WERI-Rb-1 (cell line): ENCODE results near the gene MGLL.
A peak's percentile ranks its signal among the peaks of the same experiment; 100 is the strongest.

ENCODE experiments used
- DNase-seq: peaks from one replicate; pipeline ENCODE4 v3.0.0-alpha.2; 2020
- H3K27ac ChIP-seq: fragments of 250-450 bp; sonication (Bioruptor Pico); 2 replicates; pipeline ENCODE4 v1.5.1; 2020; ENCODE audit warnings: mild to moderate bottlenecking, moderate library complexity
- H3K27me3 ChIP-seq: fragments of 250-450 bp; sonication (Bioruptor Pico); 2 replicates; pipeline ENCODE4 v1.5.1; 2021; ENCODE audit warnings: mild to moderate bottlenecking, low read depth, moderate library complexity; ENCODE audit not compliant: insufficient read depth, severe bottlenecking
- H3K36me3 ChIP-seq: fragments of 250-450 bp; sonication (Bioruptor Pico); 2 replicates; pipeline ENCODE4 v1.5.1; 2020; ENCODE audit warnings: mild to moderate bottlenecking, moderate library complexity
- H3K4me3 ChIP-seq: 2 replicates; pipeline ENCODE4 v1.5.1; 2011; ENCODE audit warnings: low read depth, mild to moderate bottlenecking, control low read depth, low read length
- H3K9me3 ChIP-seq: fragments of 250-450 bp; sonication (Bioruptor Pico); 2 replicates; pipeline ENCODE4 v1.5.1; 2021; ENCODE audit warnings: mild to moderate bottlenecking, moderate library complexity; ENCODE audit not compliant: severe bottlenecking
- CTCF ChIP-seq: IDR thresholded peaks from 2 replicates; pipeline ENCODE4 v1.5.1; 2011; ENCODE audit warnings: low read depth, mild to moderate bottlenecking, control low read depth, inconsistent platforms, low read length

Gene MGLL

GRCh38 chr3:127820221-127820825, 2.0 kb downstream of the MGLL start:
- DNase-seq, result peak; percentile 15
- H3K36me3 ChIP-seq, result no peaks in the 10 kb centered on the region
- H3K27me3 ChIP-seq, result no peaks in the 10 kb centered on the region
- no peak overlapping the region for H3K4me3 ChIP-seq
- H3K27ac ChIP-seq, result no peak overlapping the region
- no peaks in the 10 kb centered on the region for H3K9me3 ChIP-seq
- TF ChIP-seq CTCF, result 0 out of 2 replicates have a peak, but pooled peaks have one; percentile 14

- no peak for TF ChIP-seq CTCF
- DNase-seq, result no peak
- Histone ChIP-seq H3K4me3 (no peak overlapping the region), H3K9me3 (no peaks in the 10 kb centered on the region), H3K27me3 (no peaks in the 10 kb centered on the region), H3K36me3 (no peaks in the 10 kb centered on the region), H3K27ac (no peak overlapping the region)
These were observed 2.7 kb downstream of the MGLL start for GRCh38 chr3:127819656-127820055.

- no peaks in the 10 kb centered on the region for H3K36me3 ChIP-seq
- H3K9me3 ChIP-seq, result no peaks in the 10 kb centered on the region
- no peak overlapping the region for H3K27ac ChIP-seq
- no peak for TF ChIP-seq CTCF
- H3K4me3 ChIP-seq, result no peak overlapping the region
- DNase-seq, result no peak
- H3K27me3 ChIP-seq, result no peaks in the 10 kb centered on the region
These were observed 3.2 kb downstream of the MGLL start for GRCh38 chr3:127819086-127819485.

DNA sequence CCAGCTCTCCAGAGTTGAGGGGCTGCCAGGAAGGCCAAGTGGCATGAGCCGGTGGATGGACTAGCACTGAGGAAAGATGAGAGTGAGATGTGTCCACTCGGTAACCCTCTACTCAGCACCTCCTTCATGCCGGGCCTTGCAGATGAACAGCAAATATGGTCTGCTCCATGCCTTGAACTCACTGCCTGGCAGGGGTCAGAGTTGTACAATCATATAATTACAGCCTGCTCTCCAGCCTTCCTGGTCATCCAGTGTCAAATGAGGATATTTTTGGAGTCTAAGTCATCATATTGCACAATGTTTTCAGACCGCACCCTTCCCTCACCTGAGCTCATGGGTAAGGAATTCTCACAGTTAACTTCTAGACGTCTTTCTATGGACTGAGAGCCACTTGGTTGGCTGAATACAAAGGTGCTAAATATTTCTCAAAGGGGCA, 4.9 kb downstream of the MGLL start:
- no peaks in the 10 kb centered on the region for H3K36me3 ChIP-seq
- no peaks in the 10 kb centered on the region for H3K27me3 ChIP-seq
- no peaks in the 10 kb centered on the region for H3K9me3 ChIP-seq
- no peak for DNase-seq
- no peak overlapping the region for H3K27ac ChIP-seq
- no peak for TF ChIP-seq CTCF
- no peak overlapping the region for H3K4me3 ChIP-seq

DNA sequence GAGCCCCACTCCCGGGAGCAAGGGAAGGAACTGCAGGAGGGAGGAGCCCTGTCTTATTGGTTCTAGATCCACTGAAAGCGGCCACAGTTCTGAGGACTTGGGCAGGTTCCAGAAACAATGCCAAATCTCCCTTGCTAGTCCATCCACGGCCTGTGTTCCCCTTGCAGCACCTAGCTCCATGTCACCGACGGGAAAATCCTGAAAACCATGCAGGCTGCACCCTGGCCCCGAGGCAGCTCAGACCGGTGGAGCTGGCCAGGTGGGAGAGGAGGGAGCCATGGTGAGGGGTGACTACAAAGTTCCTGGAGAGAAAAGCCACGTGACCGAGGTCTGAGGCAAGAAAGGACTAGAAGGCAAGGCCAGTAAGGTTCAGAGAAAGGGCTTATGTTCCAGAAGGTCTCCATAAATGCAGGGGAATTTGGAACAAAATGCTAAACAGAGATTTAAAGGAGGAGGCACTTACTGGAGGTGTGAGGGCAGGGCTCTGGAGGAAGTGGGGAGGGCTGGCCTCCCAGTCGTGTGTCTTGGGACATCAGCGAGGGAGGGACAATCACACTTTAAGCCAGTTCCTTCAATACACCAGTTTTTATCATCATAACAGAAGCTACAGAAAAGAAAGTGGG, 5.4 kb downstream of the MGLL start:
- TF ChIP-seq CTCF, result no peak
- no peak overlapping the region for H3K27ac ChIP-seq
- no peaks in the 10 kb centered on the region for H3K9me3 ChIP-seq
- H3K27me3 ChIP-seq, result no peaks in the 10 kb centered on the region
- H3K36me3 ChIP-seq, result no peaks in the 10 kb centered on the region
- no peak for DNase-seq
- no peak overlapping the region for H3K4me3 ChIP-seq
